ENCODE data around the gene NLRP5. TPM values are rescaled to one million over a fixed set of nuclear protein-coding genes. Genes with fewer than 3 reads are reported as not detected.
"Not testable (repeated sequence)": the region's sequence is repeated elsewhere in the genome, so short reads cannot be mapped to it uniquely, and the experiment has no call there.

Gene NLRP5
- total RNA-seq: not detected
- long read RNA-seq, donor 1: 0 reads
- long read RNA-seq, donor 2: 0 reads

- intact Hi-C loops (cut with DNase I): no loop called here
- DNase-seq (ENCODE audit: low spot score): no peak
Observed at GRCh38 chr19:55986487-55986886, at the start of gene NLRP5. Gene NLRP5, plus strand, starts transcription at chr19:55986775.

GRCh38 chr19:55939206-55939605, 47.4 kb upstream of the NLRP5 start:
- no peak for DNase-seq (ENCODE audit: low spot score)
- intact Hi-C loops (cut with DNase I): no loop called here

- no peak for DNase-seq (ENCODE audit: low spot score)
- intact Hi-C loops (cut with DNase I): no loop called here
Observed at GRCh38 chr19:55940306-55940705, 46.3 kb upstream of the NLRP5 start.

- intact Hi-C loops (cut with DNase I): no loop called here
- no peak for DNase-seq (ENCODE audit: low spot score)
Observed at GRCh38 chr19:55947532-55947931, 39.0 kb upstream of the NLRP5 start, which contains the start of gene NLRP8. Gene NLRP8, plus strand, starts transcription at chr19:55947832.

GRCh38 chr19:55950566-55950965, 36.0 kb upstream of the NLRP5 start:
- DNase-seq (ENCODE audit: low spot score); intact Hi-C loops (cut with DNase I): not testable (repeated sequence)

GRCh38 chr19:55956431-55956830, 30.1 kb upstream of the NLRP5 start:
- intact Hi-C loops (cut with DNase I): no loop called here
- no peak for DNase-seq (ENCODE audit: low spot score)

GRCh38 chr19:55958356-55958755, 28.2 kb upstream of the NLRP5 start:
- DNase-seq (ENCODE audit: low spot score): no peak
- intact Hi-C loops (cut with DNase I): no loop called here

GRCh38 chr19:55959996-55960675, 26.4 kb upstream of the NLRP5 start:
- intact Hi-C loops (cut with DNase I): no loop called here
- no peak for DNase-seq (ENCODE audit: low spot score)

GRCh38 chr19:55962186-55962585, 24.4 kb upstream of the NLRP5 start:
- no peak for DNase-seq (ENCODE audit: low spot score)
- intact Hi-C loops (cut with DNase I): no loop called here

- intact Hi-C loops (cut with DNase I): no loop called here
- DNase-seq (ENCODE audit: low spot score): no peak
Observed at GRCh38 chr19:55973982-55974381, 12.6 kb upstream of the NLRP5 start.

- no peak for DNase-seq (ENCODE audit: low spot score)
- intact Hi-C loops (cut with DNase I): no loop called here
Observed at GRCh38 chr19:55980415-55980814, 6.2 kb upstream of the NLRP5 start.

GRCh38 chr19:55985254-55985653, 1.3 kb upstream of the NLRP5 start:
- intact Hi-C loops (cut with DNase I): no loop called here
- no peak for DNase-seq (ENCODE audit: low spot score)

- no peak for DNase-seq (ENCODE audit: low spot score)
- intact Hi-C loops (cut with DNase I): no loop called here
Observed at GRCh38 chr19:55990831-55991230, 4.3 kb downstream of the NLRP5 start.

- intact Hi-C loops (cut with DNase I): no loop called here
- no peak for DNase-seq (ENCODE audit: low spot score)
Observed at GRCh38 chr19:55993492-55993891, 6.9 kb downstream of the NLRP5 start.

GRCh38 chr19:56014765-56015164, 28.2 kb downstream of the NLRP5 start:
- intact Hi-C loops (cut with DNase I): no loop called here

GRCh38 chr19:56015756-56016155, 29.2 kb downstream of the NLRP5 start:
- intact Hi-C loops (cut with DNase I): no loop called here
- DNase-seq (ENCODE audit: low spot score): no peak

More at GRCh38 chr19:56014765-56015164, 28.2 kb downstream of the NLRP5 start:
- DNase-seq (ENCODE audit: low spot score): no peak

- DNase-seq (ENCODE audit: low spot score); intact Hi-C loops (cut with DNase I): not testable (repeated sequence)
Observed at GRCh38 chr19:56019325-56019724, 32.8 kb downstream of the NLRP5 start.

GRCh38 chr19:56020355-56020975, 33.9 kb downstream of the NLRP5 start:
- intact Hi-C loops (cut with DNase I); DNase-seq (ENCODE audit: low spot score): not testable (repeated sequence)

GRCh38 chr19:56026769-56027168, 40.2 kb downstream of the NLRP5 start:
- peak; percentile 40 for DNase-seq (ENCODE audit: low spot score)
- intact Hi-C loops (cut with DNase I): no loop called here

GRCh38 chr19:56053596-56053995, 67.0 kb downstream of the NLRP5 start:
- intact Hi-C loops (cut with DNase I): no loop called here
- DNase-seq (ENCODE audit: low spot score): no peak
